Stimulated activated CD8-positive, alpha-beta memory T cell treated with anti-CD3 and anti-CD28 coated beads, Interleukin-7, amount 100 ng/mL, for 1 hour (primary cell): ENCODE data around the gene DPP10.

Experiments
- DNase-seq, 2 donors: peaks; one replicate each; pipeline ENCODE4 v3.0.0-alpha.2; 2020; ENCODE audit warnings: low read depth in 2 of 2

Gene DPP10

GRCh38 chr2:115160531-115161080 is 718.2 kb downstream of the DPP10 start:
- DNase-seq = no peak

GRCh38 chr2:115161081-115161770 is 718.8 kb downstream of the DPP10 start:
- DNase-seq = no peak

GRCh38 chr2:115161771-115162493 is 719.5 kb downstream of the DPP10 start:
- DNase-seq = no peak

GRCh38 chr2:115162494-115163293 is 720.3 kb downstream of the DPP10 start:
- DNase-seq = no peak

GRCh38 chr2:115163572-115163971 is 721.1 kb downstream of the DPP10 start:
- no peak for DNase-seq

- no peak for DNase-seq
Observed at GRCh38 chr2:115165529-115166109, 723.2 kb downstream of the DPP10 start.

GRCh38 chr2:115168457-115168856 is 726.0 kb downstream of the DPP10 start:
- DNase-seq = no peak

- DNase-seq = no peak
Observed at GRCh38 chr2:115169814-115170213, 727.4 kb downstream of the DPP10 start.

GRCh38 chr2:115171751-115172150 is 729.3 kb downstream of the DPP10 start:
- no peak for DNase-seq

GRCh38 chr2:115174651-115175050 is 732.2 kb downstream of the DPP10 start:
- DNase-seq = no peak

- DNase-seq = no peak
Observed at GRCh38 chr2:115183144-115183543, 740.7 kb downstream of the DPP10 start.

- DNase-seq = no peak
Observed at GRCh38 chr2:115190459-115190858, 748.0 kb downstream of the DPP10 start.

- DNase-seq = no peak
Observed at GRCh38 chr2:115194623-115195022, 752.2 kb downstream of the DPP10 start.

GRCh38 chr2:115196587-115196986 is 754.1 kb downstream of the DPP10 start:
- DNase-seq = no peak

GRCh38 chr2:115199966-115200365 is 757.5 kb downstream of the DPP10 start:
- no peak for DNase-seq

- DNase-seq = no peak
Observed at GRCh38 chr2:115201386-115201785, 758.9 kb downstream of the DPP10 start.

GRCh38 chr2:115208493-115209164 is 766.2 kb downstream of the DPP10 start:
- no peak for DNase-seq

- DNase-seq = no peak
Observed at GRCh38 chr2:115214050-115214449, 771.6 kb downstream of the DPP10 start.

- DNase-seq = no peak
Observed at GRCh38 chr2:115219296-115219695, 776.9 kb downstream of the DPP10 start.

- DNase-seq = no peak
Observed at GRCh38 chr2:115234186-115234585, 791.7 kb downstream of the DPP10 start.

- DNase-seq = no peak
Observed at GRCh38 chr2:115234737-115235136, 792.3 kb downstream of the DPP10 start.
